ENCODE data around the gene CDK2AP2.
"Not testable (repeated sequence)": the region's sequence is repeated elsewhere in the genome, so short reads cannot be mapped to it uniquely, and the experiment has no call there.

The CDK2AP2 gene

GRCh38 chr11:67523556-67524479 is 15.9 kb upstream of the CDK2AP2 start:
- no peak for DNase-seq (ENCODE audit: low read depth)

GRCh38 chr11:67522844-67523555 is 15.0 kb upstream of the CDK2AP2 start, which contains the start of gene CABP2:
Gene CABP2 (minus strand): TSS chr11:67523446. CDS start chr11:67523326, 120 bp downstream.
- no peak for DNase-seq (ENCODE audit: low read depth)

- DNase-seq (ENCODE audit: low read depth): no peak
Observed at GRCh38 chr11:67522338-67522737, 14.4 kb upstream of the CDK2AP2 start.

GRCh38 chr11:67521924-67522323 is 14.0 kb upstream of the CDK2AP2 start:
- no peak for DNase-seq (ENCODE audit: low read depth)

- no peak for DNase-seq (ENCODE audit: low read depth)
Observed at GRCh38 chr11:67520856-67521824, 13.2 kb upstream of the CDK2AP2 start.

GRCh38 chr11:67519726-67520125 is 11.8 kb upstream of the CDK2AP2 start:
- DNase-seq (ENCODE audit: low read depth): no peak

- DNase-seq (ENCODE audit: low read depth): no peak
Observed at GRCh38 chr11:67517784-67518552, 10.0 kb upstream of the CDK2AP2 start.

- DNase-seq (ENCODE audit: low read depth): no peak
Observed at GRCh38 chr11:67516806-67517205, 8.8 kb upstream of the CDK2AP2 start.

- DNase-seq (ENCODE audit: low read depth): no peak
Observed at GRCh38 chr11:67514116-67514515, 6.2 kb upstream of the CDK2AP2 start.

- DNase-seq (ENCODE audit: low read depth): not testable (repeated sequence)
Observed at GRCh38 chr11:67511558-67511957, 3.6 kb upstream of the CDK2AP2 start.

GRCh38 chr11:67510023-67510345 is 2.0 kb upstream of the CDK2AP2 start:
- no peak for DNase-seq (ENCODE audit: low read depth)

- peak; percentile 97 for DNase-seq (ENCODE audit: low read depth)
Observed at GRCh38 chr11:67508486-67509121, 642 bp upstream of the CDK2AP2 start.

- DNase-seq (ENCODE audit: low read depth): no peak
Observed at GRCh38 chr11:67507242-67507863, 609 bp downstream of the CDK2AP2 start.

- no peak for DNase-seq (ENCODE audit: low read depth)
Observed at GRCh38 chr11:67506426-67507051, 1.4 kb downstream of the CDK2AP2 start.

GRCh38 chr11:67505605-67506396 is 2.2 kb downstream of the CDK2AP2 start:
- peak; percentile 89 for DNase-seq (ENCODE audit: low read depth)

- peak; percentile 59 for DNase-seq (ENCODE audit: low read depth)
Observed at GRCh38 chr11:67504950-67505581, 2.9 kb downstream of the CDK2AP2 start, which contains the start of gene PITPNM1. Gene PITPNM1 (minus strand): TSS chr11:67505363. CDS start chr11:67504180, 1,183 bp downstream.

GRCh38 chr11:67504005-67504949 is 3.7 kb downstream of the CDK2AP2 start:
- DNase-seq (ENCODE audit: low read depth): peak; percentile 32

Data from T-helper 22 cell (primary cell).